ENCODE results near the gene ARHGEF1. TPM values are rescaled to one million over a fixed set of nuclear protein-coding genes. Genes with fewer than 3 reads are reported as not detected.

The ARHGEF1 gene
- polyA plus RNA-seq (2012; ENCODE audit: insufficient read length, low read depth): 134 TPM

DNA sequence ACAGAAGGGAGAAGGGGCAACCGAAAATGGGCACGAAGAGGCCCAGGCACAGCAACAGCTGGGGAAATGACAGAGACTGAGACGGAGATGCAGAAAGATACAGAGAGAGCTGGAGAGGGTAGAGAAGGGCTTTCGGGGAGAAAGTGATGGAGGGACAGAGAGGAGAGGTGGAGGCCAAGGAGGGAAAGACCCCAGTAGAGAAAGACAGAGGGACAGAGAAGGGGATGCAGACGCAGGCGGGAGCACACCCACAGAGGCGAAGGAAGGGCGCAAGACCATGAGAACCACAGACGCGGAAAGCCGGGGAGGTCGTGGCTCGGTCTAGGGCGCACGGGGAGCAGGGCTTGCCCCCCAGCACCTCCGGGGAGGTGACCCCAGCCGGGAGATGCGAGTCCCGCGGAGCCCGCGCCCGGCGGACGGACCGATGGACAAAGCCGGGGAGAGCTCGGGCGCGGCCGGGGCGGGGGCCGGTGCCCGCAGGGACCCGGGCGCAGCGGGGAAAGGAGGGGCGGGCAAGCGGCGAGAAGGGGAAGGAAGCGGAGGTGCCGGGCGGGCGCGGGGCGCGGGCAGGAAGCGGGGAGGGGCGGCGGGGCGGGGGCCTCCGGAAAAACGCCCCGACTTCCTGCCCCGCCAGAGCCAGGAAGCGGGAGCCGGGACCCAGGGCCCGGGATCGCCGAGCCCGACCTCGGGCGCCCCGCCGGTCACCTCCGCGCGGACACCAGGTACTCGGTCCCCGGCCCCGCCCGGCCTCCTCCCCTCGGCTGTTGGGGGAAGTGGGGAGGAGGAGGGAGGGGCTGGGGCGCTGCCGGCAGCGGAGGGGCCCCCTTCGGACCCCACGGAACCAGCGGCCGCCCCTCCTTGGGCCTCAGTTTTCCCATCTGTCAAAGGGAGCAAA, at the start of gene ARHGEF1:
TSS of gene ARHGEF1 (plus strand) at position 617 of the 895 bp plus-strand sequence. CDS start 4,899 bp downstream, outside the sequence.
- TF ChIP-seq TAF1 (IDR thresholded peaks at IDR 0.05; ENCODE audit: borderline replicate concordance, insufficient read depth, low read length) (no peak), SIN3A (IDR thresholded peaks at IDR 0.05; ENCODE audit: borderline replicate concordance, insufficient read depth, low read length) (no peak), FOXP2 (optimal IDR thresholded peaks at IDR 0.05; ENCODE audit: borderline replicate concordance, extremely low read depth, extremely low read length, insufficient read depth) (no peak), POLR2AphosphoS5 (IDR thresholded peaks at IDR 0.05; ENCODE audit: low read depth, low read length) (no peak)
- TF ChIP-seq, protein P1, sequence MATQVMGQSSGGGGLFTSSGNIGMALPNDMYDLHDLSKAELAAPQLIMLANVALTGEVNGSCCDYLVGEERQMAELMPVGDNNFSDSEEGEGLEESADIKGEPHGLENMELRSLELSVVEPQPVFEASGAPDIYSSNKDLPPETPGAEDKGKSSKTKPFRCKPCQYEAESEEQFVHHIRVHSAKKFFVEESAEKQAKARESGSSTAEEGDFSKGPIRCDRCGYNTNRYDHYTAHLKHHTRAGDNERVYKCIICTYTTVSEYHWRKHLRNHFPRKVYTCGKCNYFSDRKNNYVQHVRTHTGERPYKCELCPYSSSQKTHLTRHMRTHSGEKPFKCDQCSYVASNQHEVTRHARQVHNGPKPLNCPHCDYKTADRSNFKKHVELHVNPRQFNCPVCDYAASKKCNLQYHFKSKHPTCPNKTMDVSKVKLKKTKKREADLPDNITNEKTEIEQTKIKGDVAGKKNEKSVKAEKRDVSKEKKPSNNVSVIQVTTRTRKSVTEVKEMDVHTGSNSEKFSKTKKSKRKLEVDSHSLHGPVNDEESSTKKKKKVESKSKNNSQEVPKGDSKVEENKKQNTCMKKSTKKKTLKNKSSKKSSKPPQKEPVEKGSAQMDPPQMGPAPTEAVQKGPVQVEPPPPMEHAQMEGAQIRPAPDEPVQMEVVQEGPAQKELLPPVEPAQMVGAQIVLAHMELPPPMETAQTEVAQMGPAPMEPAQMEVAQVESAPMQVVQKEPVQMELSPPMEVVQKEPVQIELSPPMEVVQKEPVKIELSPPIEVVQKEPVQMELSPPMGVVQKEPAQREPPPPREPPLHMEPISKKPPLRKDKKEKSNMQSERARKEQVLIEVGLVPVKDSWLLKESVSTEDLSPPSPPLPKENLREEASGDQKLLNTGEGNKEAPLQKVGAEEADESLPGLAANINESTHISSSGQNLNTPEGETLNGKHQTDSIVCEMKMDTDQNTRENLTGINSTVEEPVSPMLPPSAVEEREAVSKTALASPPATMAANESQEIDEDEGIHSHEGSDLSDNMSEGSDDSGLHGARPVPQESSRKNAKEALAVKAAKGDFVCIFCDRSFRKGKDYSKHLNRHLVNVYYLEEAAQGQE (IDR thresholded peaks at IDR 0.05; ENCODE audit: insufficient read depth in 1 of 2, low read depth in 2 of 2, low read length in 2 of 2): no peak

- TF ChIP-seq, protein P1 (IDR thresholded peaks at IDR 0.05; ENCODE audit: insufficient read depth in 1 of 2, low read depth in 2 of 2, low read length in 2 of 2): no peak
- TF ChIP-seq SIN3A (IDR thresholded peaks at IDR 0.05; ENCODE audit: borderline replicate concordance, insufficient read depth, low read length): no peak
- TF ChIP-seq TAF1 (IDR thresholded peaks at IDR 0.05; ENCODE audit: borderline replicate concordance, insufficient read depth, low read length): no peak
- no peak for TF ChIP-seq POLR2AphosphoS5 (IDR thresholded peaks at IDR 0.05; ENCODE audit: low read depth, low read length)
- no peak for TF ChIP-seq FOXP2 (optimal IDR thresholded peaks at IDR 0.05; ENCODE audit: borderline replicate concordance, extremely low read depth, extremely low read length, insufficient read depth)
Measured at GRCh38 chr19:41837981-41838708, 44.8 kb upstream of the ARHGEF1 start.

- no peak for TF ChIP-seq POLR2AphosphoS5 (IDR thresholded peaks at IDR 0.05; ENCODE audit: low read depth, low read length)
- TF ChIP-seq, protein P1 (IDR thresholded peaks at IDR 0.05; ENCODE audit: insufficient read depth in 1 of 2, low read depth in 2 of 2, low read length in 2 of 2): no peak
- TF ChIP-seq FOXP2 (optimal IDR thresholded peaks at IDR 0.05; ENCODE audit: borderline replicate concordance, extremely low read depth, extremely low read length, insufficient read depth): no peak
- no peak for TF ChIP-seq TAF1 (IDR thresholded peaks at IDR 0.05; ENCODE audit: borderline replicate concordance, insufficient read depth, low read length)
- TF ChIP-seq SIN3A (IDR thresholded peaks at IDR 0.05; ENCODE audit: borderline replicate concordance, insufficient read depth, low read length): no peak
Measured at GRCh38 chr19:41839211-41839610, 43.8 kb upstream of the ARHGEF1 start.

DNA sequence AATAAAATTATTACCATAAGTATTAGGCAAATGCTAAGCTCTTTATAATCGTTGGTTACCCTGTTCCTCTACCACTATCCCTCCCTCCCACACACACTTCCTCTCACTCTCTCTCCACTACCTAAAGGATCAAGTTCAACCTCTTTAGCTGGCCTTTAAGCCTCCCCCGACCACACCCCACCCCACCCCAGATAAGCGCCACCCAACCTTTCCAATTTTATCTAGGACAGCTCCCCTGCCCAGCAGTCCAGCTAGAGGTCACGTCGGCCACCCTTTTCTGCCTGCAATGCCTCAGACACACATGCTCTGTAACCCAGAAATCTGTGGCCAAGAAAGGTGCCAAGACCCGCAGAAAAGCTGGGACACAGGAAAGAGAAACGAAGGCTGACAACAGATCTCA, 39.6 kb upstream of the ARHGEF1 start:
- TF ChIP-seq, protein P1 (IDR thresholded peaks at IDR 0.05; ENCODE audit: insufficient read depth in 1 of 2, low read depth in 2 of 2, low read length in 2 of 2): no peak
- no peak for TF ChIP-seq POLR2AphosphoS5 (IDR thresholded peaks at IDR 0.05; ENCODE audit: low read depth, low read length)
- no peak for TF ChIP-seq FOXP2 (optimal IDR thresholded peaks at IDR 0.05; ENCODE audit: borderline replicate concordance, extremely low read depth, extremely low read length, insufficient read depth)
- TF ChIP-seq TAF1 (IDR thresholded peaks at IDR 0.05; ENCODE audit: borderline replicate concordance, insufficient read depth, low read length): no peak
- TF ChIP-seq SIN3A (IDR thresholded peaks at IDR 0.05; ENCODE audit: borderline replicate concordance, insufficient read depth, low read length): no peak

All from PFSK-1 (cell line).